ENCODE measurements around the gene INSIG2.

Gene INSIG2

DNA sequence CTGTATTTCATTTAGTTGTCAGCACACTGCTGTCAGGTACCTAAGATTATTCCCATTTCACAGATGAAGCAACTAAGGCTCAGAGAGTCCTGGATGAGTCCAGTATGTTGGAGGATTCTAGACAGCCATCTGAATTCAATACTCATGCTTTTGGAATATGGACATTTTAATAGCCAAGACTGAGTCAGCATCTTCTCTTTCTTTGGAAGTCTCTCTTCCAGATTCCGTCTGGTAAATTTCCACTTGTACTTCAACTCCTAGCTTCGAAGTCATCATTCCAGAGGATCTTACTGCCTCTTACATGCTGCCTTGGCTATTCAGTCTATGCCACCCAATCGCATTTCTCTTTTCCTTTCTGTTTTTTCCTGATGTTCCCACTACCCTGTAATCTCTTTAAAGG is 40.6 kb downstream of the INSIG2 start:
- DNase-seq (ENCODE audit: low spot score): no peak

DNA sequence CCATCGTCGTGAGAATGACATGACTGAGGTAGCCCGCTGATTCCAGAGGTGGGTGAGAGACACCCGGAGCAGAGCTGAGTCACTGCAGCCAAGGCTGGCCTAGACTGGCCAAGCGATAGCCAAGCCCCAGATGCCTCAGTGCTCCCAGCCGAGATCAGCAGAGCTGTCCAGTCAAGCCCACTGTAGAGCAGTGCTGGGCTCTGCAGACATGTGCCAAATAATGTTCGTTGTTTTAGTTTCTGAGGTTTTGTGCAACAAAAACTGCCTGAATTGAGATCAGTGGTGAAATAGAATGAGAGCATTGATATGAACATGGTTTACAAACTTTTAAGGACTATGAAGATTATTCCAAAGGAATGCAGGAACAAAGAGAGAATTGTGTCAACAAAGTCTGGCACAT is 42.1 kb downstream of the INSIG2 start:
- no peak for DNase-seq (ENCODE audit: low spot score)

DNA sequence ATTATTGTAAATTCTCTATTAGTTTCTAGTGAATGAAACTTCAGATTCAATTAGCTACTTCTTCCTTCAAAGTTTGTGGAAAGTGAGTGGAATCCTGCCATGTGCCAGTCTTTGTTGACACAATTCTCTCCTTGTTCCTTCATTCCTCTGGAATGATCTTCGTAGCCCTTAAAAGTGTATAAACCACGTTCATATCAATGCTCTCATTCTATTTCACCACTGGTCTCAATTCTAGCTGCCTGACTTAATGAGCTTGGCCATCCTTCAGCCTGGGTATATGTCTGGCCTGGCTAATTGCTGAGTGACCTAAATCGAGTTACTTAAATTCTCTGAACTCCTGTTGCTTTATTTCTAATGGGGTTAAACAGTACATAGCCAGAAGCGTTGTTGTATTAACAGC is 43.5 kb downstream of the INSIG2 start:
- DNase-seq (ENCODE audit: low spot score): no peak

DNA sequence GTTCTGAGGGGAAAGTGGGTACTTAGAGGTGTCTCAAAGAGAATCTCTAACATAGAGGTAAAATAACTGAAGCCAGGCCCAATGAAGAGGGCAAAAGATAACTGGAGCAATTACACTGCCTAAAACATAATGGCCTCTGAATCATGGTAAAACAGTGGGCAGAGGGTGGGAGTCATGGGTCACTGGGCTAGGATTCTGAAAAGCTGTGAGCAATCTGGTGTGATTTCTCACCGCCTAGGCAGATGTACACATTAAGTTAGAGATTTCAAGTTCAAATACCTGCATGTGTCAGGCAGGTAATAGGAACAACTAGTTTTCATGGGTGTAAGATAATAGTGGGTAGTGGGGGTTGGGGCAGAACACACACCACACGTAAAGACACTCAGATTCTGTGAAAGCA is 45.6 kb downstream of the INSIG2 start:
- DNase-seq (ENCODE audit: low spot score): no peak

DNA sequence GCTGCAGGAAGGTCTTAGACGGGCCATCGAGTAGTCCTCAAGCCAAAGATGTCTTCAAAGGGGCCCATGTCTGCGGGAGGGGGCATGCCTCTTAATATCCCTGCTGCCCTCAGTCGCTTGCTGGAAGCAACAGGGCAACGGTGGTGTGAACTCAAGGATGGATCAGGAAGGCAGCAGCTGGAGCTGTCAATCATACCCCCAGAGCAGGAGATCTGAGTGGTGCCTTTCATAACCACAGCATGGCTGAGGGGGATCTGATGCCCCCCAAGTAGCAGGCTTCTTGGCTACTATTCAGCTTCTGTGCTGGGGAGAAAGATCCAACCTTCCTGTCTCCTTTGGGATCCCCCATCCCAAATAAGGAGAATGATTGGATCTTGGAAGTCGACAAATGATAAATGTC is 46.4 kb downstream of the INSIG2 start:
- no peak for DNase-seq (ENCODE audit: low spot score)

DNA sequence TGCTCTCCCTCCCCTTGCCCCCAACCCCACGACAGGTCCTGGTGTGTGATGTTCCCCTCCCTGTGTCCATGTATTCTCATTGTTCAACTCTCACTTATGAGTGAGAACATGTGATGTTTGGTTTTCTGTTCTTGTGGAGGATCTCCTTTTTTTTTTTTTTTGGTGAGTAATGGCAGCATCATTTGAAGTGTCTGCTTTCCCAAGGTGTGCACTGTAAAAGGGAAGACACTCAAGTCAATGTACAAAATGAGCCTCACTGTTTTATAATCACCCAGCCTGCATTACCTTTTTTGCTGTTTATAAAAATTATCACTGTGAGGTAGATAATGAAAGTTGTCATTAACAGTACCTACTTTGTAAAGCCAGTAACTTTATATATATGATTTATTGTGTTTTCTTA is 56.9 kb downstream of the INSIG2 start:
- no peak for DNase-seq (ENCODE audit: low spot score)

DNA sequence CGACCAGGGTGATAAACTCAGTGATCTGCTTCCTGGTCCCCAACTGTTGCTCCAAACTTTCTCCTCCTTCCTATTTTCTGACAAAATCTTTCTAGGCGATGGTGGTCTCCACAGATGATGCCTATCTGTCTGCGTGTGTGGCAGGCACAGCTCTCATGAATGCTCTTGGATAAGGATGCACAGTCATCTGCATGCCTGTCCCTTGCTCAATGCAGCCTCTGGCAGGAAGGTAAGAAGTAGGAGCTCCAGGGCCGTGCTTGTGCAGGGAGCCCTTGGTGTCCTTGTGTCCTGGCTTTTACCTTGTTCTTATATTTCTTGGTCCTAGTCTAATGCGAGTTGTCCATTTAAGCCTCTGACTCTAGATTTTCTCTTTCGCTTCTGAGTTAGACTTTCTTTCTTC is 57.5 kb downstream of the INSIG2 start:
- DNase-seq (ENCODE audit: low spot score): no peak

DNA sequence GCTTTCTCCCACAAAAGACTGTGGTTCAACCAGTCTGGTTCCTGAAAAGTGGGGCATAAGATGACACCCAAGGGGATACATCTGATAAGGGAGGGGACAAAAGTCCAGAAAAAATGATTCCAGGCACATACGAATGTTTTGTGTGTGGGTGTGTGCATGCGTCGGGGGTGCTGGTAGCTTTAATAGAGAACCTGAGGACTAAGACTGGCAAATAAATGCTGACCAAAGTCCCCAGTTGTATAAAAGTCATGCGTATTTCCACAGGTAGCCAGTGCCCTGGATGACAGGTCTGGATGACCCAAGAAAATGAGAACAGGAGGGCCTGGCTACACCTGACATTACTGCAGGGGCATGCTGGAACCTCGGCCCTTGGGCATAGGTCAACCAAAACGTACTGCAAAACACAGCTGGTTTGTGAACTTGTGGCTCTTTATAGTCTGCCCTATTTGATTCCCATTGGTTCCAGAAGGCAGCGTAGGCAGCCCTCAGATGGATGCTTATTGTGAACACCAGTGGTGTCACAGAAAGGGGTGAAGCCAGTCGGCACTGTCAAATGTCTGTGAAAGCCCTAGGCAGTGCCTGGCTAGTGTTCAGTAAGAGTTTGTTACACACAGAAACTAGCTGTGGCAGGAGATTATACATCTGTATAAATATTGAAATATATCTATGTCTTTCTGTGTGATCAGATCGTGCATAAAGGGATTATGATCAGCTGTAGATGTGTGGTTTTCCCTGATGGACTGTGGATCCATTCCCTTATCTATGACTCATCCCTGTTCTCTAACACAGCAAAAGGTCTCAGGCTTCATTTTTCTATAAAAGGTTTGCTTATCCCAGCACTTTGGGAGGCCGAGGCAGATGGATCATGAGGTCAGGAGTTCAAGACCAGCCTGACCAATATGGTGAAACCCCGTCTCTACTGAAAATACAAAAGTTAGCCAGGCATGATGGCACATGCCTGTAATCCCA is 58.3 kb downstream of the INSIG2 start:
- no peak for DNase-seq (ENCODE audit: low spot score)

DNA sequence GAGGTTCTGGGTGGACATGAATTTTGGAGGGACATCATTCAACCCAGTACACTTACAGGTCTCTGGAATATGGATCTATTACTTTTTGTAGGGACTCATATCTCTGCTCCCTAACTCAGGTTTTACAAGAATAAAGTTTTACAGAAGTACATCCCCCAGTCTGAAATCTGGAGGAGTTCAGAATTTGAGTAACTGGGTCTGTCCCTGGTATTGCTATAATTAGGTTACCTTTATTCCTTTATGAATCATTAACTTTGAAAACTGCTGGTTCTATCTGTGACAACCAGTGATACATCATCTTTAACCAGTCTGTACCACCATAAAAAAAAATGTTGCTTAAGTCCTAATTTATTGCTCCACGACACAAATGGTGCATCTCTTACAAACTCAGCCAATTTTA is 59.9 kb downstream of the INSIG2 start:
- no peak for DNase-seq (ENCODE audit: low spot score)

DNA sequence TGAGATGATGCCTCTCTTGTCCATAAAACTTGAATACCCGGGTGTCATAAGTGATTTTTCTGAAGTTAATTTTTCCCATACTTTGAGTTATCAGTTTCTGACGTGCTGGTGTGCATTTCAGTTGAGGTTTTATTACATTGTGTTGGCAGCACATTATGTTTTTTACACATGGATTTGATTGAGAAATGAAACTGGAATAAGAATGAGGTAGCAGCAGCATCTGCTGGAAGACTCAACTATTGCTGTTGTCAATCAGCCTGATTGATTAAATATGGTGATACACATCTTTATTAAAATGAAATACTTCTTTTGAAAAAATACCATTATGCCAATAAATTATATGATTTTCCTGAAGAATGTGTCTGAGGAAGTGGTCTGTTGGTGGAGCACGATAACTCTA is 60.5 kb downstream of the INSIG2 start:
- no peak for DNase-seq (ENCODE audit: low spot score)

DNA sequence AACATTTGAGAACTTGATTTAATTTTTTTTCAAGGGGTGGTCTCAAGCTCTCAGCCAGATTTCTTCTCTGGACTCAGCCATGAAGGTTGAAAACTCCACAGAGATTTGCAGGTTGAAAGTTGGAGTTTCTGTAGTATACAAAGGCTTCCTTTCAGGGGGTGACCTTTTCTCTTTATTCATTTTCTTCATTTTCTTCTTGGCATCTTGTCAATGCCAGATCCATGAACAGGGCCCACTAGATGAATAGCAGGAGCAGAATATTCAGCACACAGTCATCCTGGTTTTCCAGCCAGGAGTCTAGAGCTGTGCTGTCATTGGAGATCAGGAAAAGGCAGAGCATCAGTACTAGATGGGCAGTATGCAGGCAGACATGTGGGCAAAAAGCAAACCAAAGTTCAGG is 62.0 kb downstream of the INSIG2 start:
- DNase-seq (ENCODE audit: low spot score): no peak

DNA sequence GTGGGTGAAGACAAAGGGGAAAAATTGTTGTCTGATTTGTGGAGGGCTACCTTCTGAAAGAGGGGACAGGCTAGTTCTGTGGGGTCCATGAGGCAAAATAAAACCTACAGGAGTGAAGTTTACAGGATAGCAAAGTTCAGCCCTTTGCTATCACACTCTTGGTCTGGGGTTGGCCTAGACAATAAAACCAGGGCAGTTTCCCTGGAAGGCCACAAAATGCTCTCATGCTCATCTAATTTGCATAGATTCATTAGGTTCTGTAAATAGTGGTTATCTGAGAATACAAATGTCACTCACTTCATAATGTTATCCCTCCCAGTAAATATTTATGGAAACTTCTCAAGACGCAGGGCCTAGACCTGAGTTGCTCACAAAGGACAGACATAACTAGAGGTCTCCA is 63.6 kb downstream of the INSIG2 start:
- no peak for DNase-seq (ENCODE audit: low spot score)

DNA sequence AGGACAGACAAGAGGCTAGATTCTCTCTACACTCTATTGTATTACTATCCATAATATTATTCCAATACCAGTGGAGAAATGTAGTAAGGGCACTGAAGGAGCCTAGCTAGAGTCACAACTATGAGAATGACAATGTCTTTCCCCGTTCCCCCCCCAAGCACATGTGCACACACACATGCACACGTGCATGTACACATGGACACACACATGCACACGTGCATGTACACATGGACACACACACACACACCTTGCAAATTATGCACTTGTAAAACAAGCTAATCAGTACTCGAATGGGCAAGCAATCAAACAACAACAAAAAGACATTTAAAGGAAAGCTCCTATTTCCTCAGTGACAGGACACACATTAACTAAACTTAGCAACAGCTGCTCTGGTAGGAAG is 65.2 kb downstream of the INSIG2 start:
- no peak for DNase-seq (ENCODE audit: low spot score)

DNA sequence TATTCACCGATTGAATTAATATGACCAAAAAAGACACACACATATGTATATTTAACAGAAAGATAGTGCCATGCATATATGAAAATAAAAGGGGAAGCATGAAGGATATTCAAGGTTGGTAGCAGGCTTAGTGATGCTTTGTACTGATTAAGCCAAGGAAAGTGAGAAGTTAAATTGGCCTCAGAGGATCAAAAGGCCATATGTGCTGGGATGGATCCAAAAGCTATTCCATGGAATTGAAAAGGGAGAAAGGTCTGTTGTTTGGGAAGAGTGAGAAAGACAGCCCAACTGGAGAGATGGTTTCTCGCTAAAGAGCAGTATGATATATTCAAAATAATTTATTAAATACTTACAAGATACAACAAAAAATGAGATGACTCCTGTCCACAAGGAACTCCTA is 65.9 kb downstream of the INSIG2 start:
- DNase-seq (ENCODE audit: low spot score): no peak
